Adipocyte (in vitro differentiated cells): ENCODE results near the gene DEPP1.

Experiments
- DNase-seq: peaks from one replicate; pipeline ENCODE4 v3.0.0-alpha.2; 2015; ENCODE audit warnings: low read depth
- H3K27me3 ChIP-seq: replicated peaks from 2 replicates; pipeline ENCODE4 v1.7.0; 2013; ENCODE audit warnings: mild to moderate bottlenecking, low read length, moderate library complexity; ENCODE audit not compliant: control insufficient read depth, insufficient read depth
- H3K36me3 ChIP-seq: 2 replicates; pipeline ENCODE4 v1.7.0; 2013; ENCODE audit warnings: low read length, mild to moderate bottlenecking, moderate library complexity; ENCODE audit not compliant: control insufficient read depth, insufficient read depth, severe bottlenecking
- H3K4me1 ChIP-seq: 2 replicates; pipeline ENCODE4 v1.7.0; 2013; ENCODE audit warnings: mild to moderate bottlenecking, low read length, moderate library complexity; ENCODE audit not compliant: control insufficient read depth, insufficient read depth
- H3K4me3 ChIP-seq: 2 replicates; pipeline ENCODE4 v1.7.0; 2013; ENCODE audit warnings: mild to moderate bottlenecking, low read length, moderate library complexity
- H3K9ac ChIP-seq: 2 replicates; pipeline ENCODE4 v1.7.0; 2013; ENCODE audit warnings: mild to moderate bottlenecking, low read length, moderate library complexity
- H3K9me3 ChIP-seq: 2 replicates; pipeline ENCODE4 v1.7.0; 2013; ENCODE audit warnings: mild to moderate bottlenecking, low read length, moderate library complexity; ENCODE audit not compliant: control insufficient read depth

DEPP1 gene

GRCh38 chr10:44946205-44946604 is 32.4 kb downstream of the DEPP1 start:
- Histone ChIP-seq H3K9ac (no peak overlapping the region), H3K4me1 (no peaks in the 10 kb centered on the region), H3K9me3 (peaks cover 11% of the 10 kb centered on the region), H3K4me3 (no peak overlapping the region), H3K27me3 (no peaks in the 10 kb centered on the region), H3K36me3 (no peaks in the 10 kb centered on the region)
- DNase-seq: no peak

- Histone ChIP-seq H3K27me3 (no peaks in the 10 kb centered on the region), H3K4me1 (peaks cover 6% of the 10 kb centered on the region), H3K4me3 (peak overlapping the region; percentile 8), H3K36me3 (no peaks in the 10 kb centered on the region), H3K9me3 (peaks cover 20% of the 10 kb centered on the region), H3K9ac (no peak overlapping the region)
- DNase-seq: no peak
These were observed 34.3 kb downstream of the DEPP1 start for GRCh38 chr10:44944354-44944753.

GRCh38 chr10:44939691-44940401 is 38.8 kb downstream of the DEPP1 start:
- Histone ChIP-seq H3K9me3 (peaks cover 24% of the 10 kb centered on the region), H3K36me3 (no peaks in the 10 kb centered on the region), H3K4me3 (no peak overlapping the region), H3K27me3 (no peaks in the 10 kb centered on the region), H3K4me1 (peaks cover 33% of the 10 kb centered on the region), H3K9ac (no peak overlapping the region)
- no peak for DNase-seq

- Histone ChIP-seq H3K9me3 (peaks cover 15% of the 10 kb centered on the region), H3K4me3 (no peak overlapping the region), H3K27me3 (no peaks in the 10 kb centered on the region), H3K36me3 (no peaks in the 10 kb centered on the region), H3K4me1 (peaks cover 33% of the 10 kb centered on the region), H3K9ac (no peak overlapping the region)
- no peak for DNase-seq
These were observed 39.7 kb downstream of the DEPP1 start for GRCh38 chr10:44938956-44939355.

GRCh38 chr10:44937196-44938005 is 41.2 kb downstream of the DEPP1 start:
- Histone ChIP-seq H3K4me1 (peaks cover 33% of the 10 kb centered on the region), H3K4me3 (no peak overlapping the region), H3K36me3 (no peaks in the 10 kb centered on the region), H3K9me3 (peaks cover 14% of the 10 kb centered on the region), H3K9ac (no peak overlapping the region), H3K27me3 (no peaks in the 10 kb centered on the region)
- DNase-seq: no peak

- Histone ChIP-seq H3K4me1 (peaks cover 33% of the 10 kb centered on the region), H3K27me3 (no peaks in the 10 kb centered on the region), H3K9me3 (peaks cover 14% of the 10 kb centered on the region), H3K9ac (no peak overlapping the region), H3K36me3 (no peaks in the 10 kb centered on the region), H3K4me3 (no peak overlapping the region)
- no peak for DNase-seq
These were observed 42.2 kb downstream of the DEPP1 start for GRCh38 chr10:44936314-44936975.

- DNase-seq: no peak
- Histone ChIP-seq H3K27me3 (no peaks in the 10 kb centered on the region), H3K4me3 (no peak overlapping the region), H3K9ac (no peak overlapping the region), H3K36me3 (no peaks in the 10 kb centered on the region), H3K4me1 (peaks cover 33% of the 10 kb centered on the region), H3K9me3 (peaks cover 11% of the 10 kb centered on the region)
These were observed 42.7 kb downstream of the DEPP1 start for GRCh38 chr10:44935966-44936295.

- Histone ChIP-seq H3K4me1 (peaks cover 30% of the 10 kb centered on the region), H3K9ac (peak overlapping the region; percentile 15), H3K36me3 (no peaks in the 10 kb centered on the region), H3K4me3 (no peak overlapping the region), H3K9me3 (peaks cover 5% of the 10 kb centered on the region), H3K27me3 (no peaks in the 10 kb centered on the region)
- DNase-seq: peak; percentile 75
These were observed 43.2 kb downstream of the DEPP1 start for GRCh38 chr10:44935201-44935965.

GRCh38 chr10:44934416-44935200 is 44.0 kb downstream of the DEPP1 start:
- H3K27me3 ChIP-seq: no peaks in the 10 kb centered on the region
- peaks cover 27% of the 10 kb centered on the region for H3K4me1 ChIP-seq
- H3K9ac ChIP-seq: no peak overlapping the region
- H3K9me3 ChIP-seq: peaks cover 5% of the 10 kb centered on the region
- H3K4me3 ChIP-seq: no peak overlapping the region
- H3K36me3 ChIP-seq: no peaks in the 10 kb centered on the region
- DNase-seq: no peak

- no peaks in the 10 kb centered on the region for H3K9me3 ChIP-seq
- H3K36me3 ChIP-seq: no peaks in the 10 kb centered on the region
- H3K4me1 ChIP-seq: peaks cover 27% of the 10 kb centered on the region
- H3K27me3 ChIP-seq: peaks cover 4% of the 10 kb centered on the region
- no peak for DNase-seq
- H3K4me3 ChIP-seq: no peak overlapping the region
- H3K9ac ChIP-seq: no peak overlapping the region
These were observed 44.9 kb downstream of the DEPP1 start for GRCh38 chr10:44933451-44934321.
